GM21723 (cell line): ENCODE results near the gene AMBRA1.

Source experiments
- ATAC-seq: cut with Tn5 transposase; IDR thresholded peaks from one replicate; pipeline ENCODE4 v1.9.1; 2021; ENCODE audit warnings: mild to moderate bottlenecking, moderate library complexity; ENCODE audit not compliant: unreplicated experiment

The AMBRA1 gene

DNA sequence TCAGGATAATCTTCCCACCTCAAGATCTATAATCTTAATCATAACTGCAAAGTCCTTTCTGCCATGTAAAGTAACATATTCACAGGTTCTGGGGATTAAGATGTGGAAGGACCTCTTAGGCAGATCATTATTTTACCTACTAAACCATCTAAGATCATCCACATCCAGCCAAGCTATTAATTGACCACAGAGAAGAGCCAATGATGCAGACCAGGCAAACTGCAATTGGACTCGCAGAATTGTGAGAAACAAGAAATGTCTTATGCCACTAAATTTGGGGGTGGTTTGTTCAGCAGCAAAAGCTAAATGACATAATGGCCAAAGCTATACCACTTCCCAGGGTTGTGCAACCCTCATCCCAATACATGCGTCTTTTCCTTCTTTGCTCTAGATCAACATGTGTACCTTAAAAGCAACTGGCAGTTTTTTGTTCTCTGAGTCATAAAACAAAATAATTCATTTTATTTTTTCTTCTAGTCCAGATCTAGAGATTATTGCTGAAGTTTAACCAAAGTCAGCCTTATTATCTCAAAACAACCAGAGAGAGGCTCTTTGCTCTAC is 113.6 kb downstream of the AMBRA1 start:
- no peak for ATAC-seq

DNA sequence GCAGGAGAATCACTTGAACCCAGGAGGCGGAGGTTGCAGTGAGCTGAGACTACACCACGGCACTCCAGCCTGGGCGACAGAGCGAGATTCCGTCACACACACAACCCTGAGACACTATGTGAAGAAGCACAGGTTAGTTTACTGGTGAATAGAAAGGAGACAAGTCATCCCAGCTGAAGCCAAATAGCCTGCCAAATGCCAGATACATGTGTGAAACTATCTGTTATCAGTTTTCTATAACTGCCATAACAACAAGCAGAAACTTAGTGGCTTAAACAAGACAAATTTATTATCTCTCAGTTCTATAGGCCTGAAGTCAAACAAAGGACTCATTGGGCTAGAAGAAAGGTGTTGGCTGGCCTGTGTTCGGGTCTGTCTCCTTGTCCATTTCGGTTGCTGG is 114.2 kb downstream of the AMBRA1 start:
- ATAC-seq, result no peak

DNA sequence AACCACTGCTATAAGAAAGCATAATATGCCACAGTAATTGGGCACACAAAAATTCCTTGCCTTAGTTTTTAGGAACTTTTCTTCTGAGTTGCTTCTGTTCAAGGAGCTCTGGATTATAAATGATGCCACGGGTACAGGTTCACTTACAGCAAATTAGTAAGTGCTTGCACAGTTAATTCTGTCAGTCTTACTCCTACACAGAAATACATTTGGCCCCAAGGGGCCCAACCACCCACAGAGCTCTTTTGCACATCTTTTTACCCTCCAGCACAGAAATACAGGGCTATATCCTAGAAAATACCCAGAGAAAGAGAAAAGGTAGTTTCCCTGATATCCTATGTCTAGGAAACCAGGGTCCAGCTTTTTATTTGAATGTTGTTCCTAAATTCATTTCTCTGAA is 115.6 kb downstream of the AMBRA1 start:
- ATAC-seq, result no peak

DNA sequence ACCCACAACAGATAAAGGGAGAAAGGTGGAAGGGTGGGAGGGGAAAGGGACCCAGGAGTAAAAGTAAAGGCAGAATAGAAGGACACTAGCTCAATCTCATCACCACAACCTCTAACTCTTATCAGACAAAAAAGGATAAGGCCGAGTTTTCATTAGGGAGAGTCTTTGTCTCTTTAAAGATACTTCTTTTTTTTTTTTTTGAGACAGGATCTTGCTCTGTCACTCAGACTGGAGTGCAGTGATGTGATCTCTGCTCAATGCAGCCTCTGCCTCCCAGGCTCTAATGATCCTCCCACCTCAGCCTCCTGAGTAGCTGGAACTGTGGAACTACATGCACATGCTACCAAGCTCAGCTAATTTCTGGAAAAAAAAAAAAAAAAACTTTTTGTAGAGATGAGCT is 116.7 kb downstream of the AMBRA1 start:
- no peak for ATAC-seq

DNA sequence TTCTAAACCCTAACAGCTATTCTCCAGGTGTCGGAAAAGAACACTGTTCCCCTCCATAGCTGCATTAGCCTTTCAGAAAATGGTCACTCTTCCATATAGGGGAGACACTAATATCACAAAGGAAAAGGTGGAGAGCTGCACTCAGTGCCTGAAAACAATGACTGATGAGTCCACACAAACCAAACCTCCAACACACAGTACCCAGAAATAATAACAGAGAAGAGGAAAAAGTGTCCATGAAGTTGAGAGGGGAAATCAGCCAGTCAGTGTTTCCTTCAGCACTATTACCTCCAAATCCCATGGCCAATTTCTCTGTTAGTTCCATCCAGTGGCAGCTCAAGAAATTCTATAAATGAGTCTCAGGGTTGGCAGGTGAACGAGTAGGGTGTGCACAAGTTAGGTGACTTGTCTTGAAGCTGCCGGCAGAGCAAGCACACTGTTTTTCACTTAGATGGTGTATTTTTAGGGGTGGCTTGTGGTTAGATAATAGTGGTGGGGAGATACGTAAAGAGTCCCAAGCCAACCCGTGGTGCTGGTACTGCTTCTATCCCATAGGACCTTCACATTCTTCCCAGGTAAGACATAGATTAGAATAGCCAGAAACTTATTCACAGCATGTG is 117.8 kb downstream of the AMBRA1 start:
- ATAC-seq, result no peak

DNA sequence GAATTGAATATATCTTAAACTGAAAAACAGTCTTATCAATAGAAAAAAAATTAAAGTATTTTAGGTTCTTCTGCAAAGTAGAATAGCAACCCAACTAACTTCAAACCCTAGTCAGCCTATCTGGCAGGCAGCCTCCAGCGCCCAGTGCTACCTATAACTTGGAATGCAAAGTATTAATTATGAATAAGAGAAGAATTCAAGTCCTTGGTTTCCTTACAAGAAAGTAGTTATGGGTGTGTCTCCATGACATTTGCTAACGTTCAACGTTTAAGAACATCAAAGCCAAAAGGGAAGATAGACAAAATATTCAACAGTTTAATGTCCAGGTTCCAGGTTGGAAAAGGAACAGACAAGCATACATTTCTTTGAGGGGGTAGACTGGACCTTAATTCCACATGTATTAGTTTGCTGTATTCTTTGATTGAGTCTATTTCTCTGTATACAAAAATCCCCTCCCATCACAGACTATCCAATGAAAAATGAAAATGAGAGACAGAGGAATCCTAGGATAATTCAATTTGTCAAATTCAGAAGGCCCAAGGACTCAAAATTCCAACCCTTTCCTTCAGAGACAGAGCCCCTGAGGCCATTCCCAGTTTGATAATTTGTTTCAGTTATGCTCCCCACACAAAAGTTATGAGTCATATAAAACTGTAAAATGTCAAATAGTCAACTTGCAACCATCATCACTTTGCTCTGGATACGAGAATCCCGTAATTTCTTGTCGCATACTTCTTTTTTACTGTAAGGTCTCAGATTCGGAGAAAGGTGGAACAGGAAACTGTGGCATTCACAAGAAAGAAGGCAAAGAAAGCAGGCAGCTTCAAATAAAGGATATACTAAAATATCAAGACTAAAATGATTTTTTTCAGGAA is 118.5 kb downstream of the AMBRA1 start:
- ATAC-seq, result no peak

DNA sequence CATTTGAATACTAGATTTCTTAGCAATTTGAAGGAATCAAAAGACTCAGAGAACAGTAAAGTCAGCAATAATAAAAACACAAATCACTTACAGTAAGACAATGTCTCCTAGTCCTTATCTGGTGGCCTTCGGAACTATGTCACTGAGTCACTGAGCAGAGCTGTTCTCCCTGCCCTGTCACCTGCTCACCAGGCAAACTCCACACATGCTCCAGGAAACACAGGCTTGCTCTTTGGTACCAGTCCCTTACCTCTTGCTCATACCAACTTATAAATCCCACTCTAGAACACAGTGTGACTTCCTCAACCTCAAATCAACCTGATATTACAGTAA is 121.2 kb downstream of the AMBRA1 start:
- ATAC-seq, result no peak

DNA sequence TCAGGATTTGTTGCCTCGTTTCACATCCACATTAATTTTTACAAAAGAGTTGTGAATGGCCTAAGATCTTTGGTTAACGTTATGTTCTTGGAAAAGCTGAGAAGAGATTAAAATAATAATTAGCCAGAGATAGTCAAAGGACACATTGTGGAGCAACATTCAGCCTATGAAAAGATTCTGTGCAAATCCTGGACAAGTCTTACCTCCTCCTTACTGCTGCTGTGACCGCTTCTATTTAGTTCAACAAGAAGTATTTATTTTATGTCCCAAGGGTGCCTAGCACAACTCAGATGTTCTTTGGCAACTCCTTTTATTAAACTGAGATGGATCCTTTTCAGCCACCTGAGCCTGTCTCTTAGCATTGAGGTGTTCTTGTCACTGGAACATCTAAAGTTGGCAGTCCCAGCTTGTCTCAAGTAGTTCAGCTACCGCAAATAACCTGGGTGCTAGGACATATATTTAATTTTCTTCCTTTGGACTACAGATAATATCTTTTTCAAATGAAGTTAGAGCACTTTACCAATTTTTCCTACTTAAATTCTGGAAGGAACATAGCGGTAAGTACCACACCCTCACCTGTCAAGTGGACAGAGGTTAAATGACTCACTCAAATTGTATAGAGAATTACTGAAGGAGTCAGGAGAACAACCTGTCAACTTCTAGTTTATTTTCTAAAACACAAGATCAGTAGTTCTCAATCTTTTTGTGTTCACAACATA is 121.7 kb downstream of the AMBRA1 start:
- no peak for ATAC-seq

DNA sequence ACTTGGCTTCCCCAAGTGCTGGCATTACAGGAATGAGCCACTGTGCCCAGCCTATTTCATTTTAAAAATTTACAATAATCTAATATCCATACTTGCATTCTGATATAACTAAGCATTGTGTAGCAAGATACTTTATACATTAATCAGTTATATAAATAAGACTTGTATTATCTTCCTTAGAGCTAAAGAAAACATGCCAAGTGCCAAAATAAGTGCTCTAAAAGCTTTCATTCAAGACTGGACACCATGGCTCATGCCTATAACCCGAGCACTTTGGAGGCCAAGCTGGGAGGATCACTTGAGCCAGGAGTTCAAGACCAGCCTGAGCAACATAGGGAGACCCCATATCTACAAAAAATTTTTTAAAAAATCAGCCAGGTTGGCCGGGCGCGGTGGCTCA is 123.9 kb downstream of the AMBRA1 start:
- no peak for ATAC-seq

DNA sequence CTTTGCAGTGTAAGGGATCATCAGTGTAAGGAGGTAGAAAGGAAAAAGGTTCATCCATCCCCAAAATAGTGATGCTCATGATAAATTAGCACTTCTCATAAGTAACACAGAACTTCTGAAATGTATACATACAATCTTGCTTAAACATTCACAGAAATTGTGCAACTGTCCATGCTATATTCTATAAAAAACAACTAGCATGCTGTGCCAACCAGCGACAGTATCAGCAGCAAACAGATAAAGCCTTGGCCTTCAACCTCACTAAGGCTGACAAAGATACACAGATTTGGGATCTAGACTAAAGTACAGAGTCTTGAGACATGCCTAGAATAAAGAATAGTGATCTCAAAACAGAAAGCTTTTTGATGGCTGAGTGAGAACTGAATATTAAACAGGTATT is 128.1 kb downstream of the AMBRA1 start:
- no peak for ATAC-seq

DNA sequence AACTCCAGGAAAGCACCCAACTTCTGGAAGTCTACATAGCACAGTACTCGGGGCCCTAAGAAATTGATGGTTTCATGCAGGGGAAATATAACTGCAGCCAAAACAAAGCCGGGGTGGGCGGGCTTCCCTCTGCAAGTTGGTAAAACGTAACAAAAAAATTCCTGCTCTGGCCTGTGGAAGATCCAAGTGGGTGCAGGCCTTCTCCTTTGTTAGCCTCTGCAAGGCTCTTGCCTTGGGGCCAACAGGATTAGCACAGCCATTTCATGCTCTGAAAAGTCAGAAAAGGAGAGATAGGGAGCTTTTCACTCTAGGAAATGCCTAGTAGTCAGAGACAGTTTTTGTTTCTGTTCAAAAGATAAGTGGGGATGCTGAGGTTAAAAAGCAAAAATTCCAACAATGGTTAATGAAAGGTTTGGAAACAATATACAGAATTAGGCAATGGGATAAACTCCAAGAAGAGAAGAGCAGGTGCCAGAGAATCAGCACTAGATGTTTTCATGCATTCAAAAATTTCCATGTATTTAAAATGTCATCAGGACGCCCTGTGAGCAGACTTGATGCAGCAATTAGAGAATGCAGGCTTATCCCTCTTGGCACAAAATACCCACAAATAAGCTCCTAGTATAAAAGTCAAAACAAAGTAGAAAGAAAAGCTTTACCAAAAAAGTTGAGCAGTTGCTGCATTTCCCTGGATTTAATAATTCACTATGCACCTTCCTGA is 130.0 kb downstream of the AMBRA1 start:
- no peak for ATAC-seq

DNA sequence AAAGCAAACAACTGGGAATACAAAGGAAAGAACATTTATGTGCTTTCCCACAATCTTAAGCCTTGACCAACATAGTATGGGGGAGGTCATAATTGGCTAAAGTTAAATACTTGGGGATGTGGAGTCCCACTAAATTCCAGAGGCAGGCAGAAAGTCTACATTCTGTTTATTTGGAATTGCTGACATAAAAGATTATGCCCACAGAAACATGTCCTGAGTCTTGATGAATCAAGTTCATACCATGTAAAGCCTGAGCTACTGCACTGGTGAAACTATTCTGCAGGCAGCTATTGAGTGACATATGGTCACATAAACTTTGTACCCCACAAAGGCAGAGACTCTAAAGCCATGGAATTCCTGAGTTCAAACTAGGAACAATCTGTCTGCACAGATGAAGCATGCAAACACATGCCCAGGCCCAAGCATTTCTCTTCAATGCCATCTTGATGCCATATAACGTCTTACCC is 132.3 kb downstream of the AMBRA1 start:
- no peak for ATAC-seq

DNA sequence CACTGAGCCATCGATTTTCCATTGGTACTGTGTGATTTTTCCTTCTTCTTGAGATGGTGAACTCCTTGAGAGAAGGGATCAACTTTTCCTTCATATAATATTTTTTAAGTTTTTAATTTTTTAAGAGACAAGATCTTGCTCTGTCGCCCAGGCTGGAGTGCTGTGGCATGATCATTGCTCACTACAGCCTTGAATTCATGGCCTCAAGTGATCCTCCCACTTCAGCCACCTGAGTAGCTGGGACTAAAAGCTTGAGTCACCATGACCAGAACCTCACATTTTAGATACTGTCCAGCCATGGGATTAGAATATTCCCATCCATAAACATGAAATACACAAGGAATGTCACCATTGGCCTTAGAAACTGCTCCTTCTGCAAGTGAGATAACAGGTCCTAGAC is 135.3 kb downstream of the AMBRA1 start:
- no peak for ATAC-seq

DNA sequence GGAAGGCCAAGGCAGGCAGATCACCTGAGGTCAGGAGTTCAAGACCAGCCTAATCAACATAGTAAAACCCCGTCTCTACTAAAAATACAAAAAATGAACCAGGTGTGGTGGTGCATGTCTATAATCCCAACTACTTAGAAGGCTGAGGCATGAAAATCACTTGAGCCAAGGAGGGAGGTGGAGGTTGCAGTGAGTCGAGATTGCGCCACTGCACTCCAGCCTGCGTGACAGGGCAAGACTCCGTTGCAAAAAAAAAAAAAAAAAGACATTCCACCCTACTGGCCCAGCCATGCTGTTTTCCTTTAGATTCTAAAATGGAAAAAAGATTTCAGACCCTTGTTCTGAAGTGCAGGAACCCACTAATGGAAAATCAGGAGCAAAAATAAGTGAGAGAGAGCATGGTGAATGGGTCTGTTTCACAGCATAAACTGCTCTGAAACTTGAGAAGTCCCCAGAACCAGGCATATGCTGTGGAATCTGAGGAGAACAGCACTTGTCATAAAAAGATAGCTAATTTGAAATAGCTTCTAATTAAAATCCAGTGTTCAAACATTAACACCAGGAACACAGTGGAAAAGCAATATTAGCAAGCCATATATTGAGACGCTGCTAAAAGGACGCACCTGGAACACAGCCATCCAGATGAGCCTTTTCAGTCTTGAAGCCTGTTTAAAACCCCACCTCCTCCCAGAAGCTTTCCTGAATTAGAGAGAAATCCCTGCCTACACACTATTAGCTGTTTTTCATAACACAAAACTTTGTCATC is 136.0 kb downstream of the AMBRA1 start:
- no peak for ATAC-seq

DNA sequence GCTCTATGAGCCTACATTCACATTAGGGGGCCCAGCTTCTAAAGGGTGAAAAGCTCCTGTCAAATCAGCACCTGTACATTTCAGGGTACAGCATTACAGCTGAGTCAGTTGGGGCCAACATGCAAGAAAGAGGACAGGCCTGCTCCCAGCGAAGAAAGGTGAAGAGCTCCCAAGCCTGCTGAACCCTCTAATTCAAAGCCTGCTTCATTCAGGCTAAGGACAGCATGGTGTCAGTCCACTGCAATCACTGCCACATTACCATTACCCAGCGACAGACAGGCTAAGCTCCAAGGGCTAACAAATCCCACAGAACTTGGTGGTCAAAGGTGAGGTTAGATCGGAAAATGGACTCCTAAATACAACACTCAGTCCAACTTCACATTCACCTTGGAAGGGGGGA is 136.8 kb downstream of the AMBRA1 start:
- no peak for ATAC-seq

DNA sequence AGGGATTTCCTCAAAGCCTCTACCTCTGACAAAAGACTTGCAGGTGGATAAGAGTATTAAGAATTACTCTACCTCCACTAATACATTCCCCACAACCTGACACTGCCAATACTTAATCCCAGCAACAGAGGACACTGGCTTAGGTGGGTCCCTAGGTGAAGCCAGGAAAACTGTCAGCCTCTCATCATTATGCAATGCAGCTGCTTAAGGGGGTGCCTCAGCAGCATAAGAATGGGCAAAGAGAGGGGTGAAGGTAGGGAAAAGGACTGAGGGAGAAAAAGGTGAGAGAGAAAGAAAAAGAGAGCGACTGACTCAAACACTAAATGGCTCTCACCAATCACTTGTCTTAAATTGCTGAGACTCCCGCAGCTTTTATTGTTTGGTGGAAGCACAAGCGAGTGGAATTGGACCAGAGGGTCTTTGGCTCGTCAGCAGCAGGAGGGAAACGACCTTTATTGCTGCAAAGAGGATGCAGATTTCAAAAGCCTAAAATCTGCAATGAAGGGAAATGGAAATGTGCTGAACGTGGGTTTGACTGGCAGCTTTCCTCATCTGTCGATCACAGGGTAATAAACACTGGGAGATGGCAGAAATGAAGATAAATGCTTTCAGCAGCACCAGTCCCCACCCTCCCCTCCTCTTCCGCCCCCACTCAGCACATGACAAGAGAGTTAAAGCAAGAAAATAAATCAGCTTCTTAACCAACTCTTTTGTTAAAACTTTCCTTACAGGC is 137.4 kb downstream of the AMBRA1 start:
- no peak for ATAC-seq

DNA sequence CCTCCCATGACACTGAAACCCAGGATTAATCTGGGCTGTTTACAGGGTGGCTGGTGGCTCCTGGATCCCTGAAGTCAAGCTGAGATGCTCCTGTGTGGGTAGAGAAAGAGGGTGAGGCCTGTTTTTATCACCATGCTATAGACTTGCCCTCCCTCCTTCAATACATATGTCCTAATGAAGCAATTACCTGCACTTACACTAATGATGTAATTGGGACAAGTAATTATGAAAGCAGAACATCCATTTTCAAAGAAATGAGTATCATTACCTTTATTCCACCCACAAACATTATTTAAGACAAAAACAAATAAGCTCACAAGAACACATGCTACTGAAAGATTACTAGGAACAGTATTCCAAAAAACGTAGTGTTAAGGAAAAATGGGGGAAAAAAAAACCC is 138.0 kb downstream of the AMBRA1 start:
- ATAC-seq, result no peak

DNA sequence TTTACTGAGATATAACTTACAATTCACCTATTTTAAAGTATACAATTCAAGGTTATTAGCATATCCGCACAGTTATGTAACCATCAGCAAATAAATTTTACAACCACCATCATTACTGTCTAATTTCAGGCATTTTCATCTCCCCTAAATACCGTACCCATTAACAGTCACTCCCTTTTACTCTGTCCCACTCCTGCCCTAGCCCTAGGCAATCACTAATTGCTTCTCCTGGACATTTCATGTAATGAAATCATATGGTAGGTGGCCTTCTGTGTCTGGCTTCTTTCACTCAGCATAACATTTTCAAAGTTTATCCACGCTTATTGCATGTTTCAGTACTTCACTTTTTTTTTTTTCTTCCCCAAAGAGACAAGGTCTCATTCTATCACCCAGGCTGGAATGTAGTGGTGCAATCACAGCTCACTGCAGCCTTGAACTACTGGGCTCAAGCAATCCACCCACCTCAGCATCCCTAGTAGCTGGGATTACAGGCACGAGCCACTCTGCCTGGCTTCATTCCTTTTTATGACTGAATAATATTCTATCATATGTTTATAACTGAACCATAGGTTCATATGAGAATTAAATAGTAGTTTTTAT is 140.8 kb downstream of the AMBRA1 start:
- ATAC-seq, result no peak

DNA sequence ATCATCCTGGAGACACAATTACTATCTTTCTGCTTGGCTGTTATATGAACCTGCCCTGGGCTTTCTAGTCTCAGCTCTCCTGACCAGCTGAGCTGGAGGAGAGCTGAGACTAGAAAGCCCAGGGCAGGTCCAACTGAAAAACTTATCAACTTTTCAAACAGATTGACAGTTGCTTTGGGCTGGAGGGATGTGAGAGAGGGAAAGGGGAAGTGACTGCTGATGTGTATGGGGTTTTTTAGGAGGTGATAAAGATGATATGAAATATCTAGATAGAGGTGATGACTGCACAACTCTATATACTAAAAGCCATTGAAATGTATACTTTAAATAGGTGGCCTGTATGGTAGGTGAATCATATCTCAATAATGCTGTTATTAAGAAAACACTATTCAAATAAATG is 142.1 kb downstream of the AMBRA1 start:
- ATAC-seq, result no peak
